PC-9 (cell line): ENCODE data around the gene JOSD1.

Experiments used
- CTCF ChIP-seq: fragments of 200-600 bp; sonication (generic); conservative IDR thresholded peaks from 2 replicates; pipeline ENCODE4 v1.6.1; 2017; ENCODE audit warnings: mixed run types, antibody characterized with exemption, mild to moderate bottlenecking, moderate library complexity
- EZH2 ChIP-seq: fragments of 200-600 bp; sonication (generic); IDR thresholded peaks from 2 replicates; pipeline ENCODE4 v1.8.0; 2017; ENCODE audit warnings: antibody characterized with exemption, low read depth

- TF ChIP-seq CTCF: no peak
- no peak for TF ChIP-seq EZH2
Measured at GRCh38 chr22:38710866-38711265, 10.1 kb upstream of the JOSD1 start.
